GM23248 (cell line): ENCODE measurements around the gene LYZL2.
"Not testable (repeated sequence)": the region's sequence is repeated elsewhere in the genome, so short reads cannot be mapped to it uniquely, and the experiment has no call there.

Experiments
- EZH2 ChIP-seq: fragments of 200-600 bp; sonication (generic); IDR thresholded peaks from 2 replicates; pipeline ENCODE4 v1.6.1; 2018; ENCODE audit warnings: antibody characterized with exemption, mild to moderate bottlenecking; ENCODE audit not compliant: insufficient read depth, poor library complexity, severe bottlenecking
- EZH2phosphoT487 ChIP-seq: fragments of 200-600 bp; sonication (generic); IDR thresholded peaks from 2 replicates; pipeline ENCODE4 v1.6.1; 2018; ENCODE audit warnings: antibody characterized with exemption, moderate library complexity, mild to moderate bottlenecking, low read depth; ENCODE audit not compliant: insufficient read depth

DNA sequence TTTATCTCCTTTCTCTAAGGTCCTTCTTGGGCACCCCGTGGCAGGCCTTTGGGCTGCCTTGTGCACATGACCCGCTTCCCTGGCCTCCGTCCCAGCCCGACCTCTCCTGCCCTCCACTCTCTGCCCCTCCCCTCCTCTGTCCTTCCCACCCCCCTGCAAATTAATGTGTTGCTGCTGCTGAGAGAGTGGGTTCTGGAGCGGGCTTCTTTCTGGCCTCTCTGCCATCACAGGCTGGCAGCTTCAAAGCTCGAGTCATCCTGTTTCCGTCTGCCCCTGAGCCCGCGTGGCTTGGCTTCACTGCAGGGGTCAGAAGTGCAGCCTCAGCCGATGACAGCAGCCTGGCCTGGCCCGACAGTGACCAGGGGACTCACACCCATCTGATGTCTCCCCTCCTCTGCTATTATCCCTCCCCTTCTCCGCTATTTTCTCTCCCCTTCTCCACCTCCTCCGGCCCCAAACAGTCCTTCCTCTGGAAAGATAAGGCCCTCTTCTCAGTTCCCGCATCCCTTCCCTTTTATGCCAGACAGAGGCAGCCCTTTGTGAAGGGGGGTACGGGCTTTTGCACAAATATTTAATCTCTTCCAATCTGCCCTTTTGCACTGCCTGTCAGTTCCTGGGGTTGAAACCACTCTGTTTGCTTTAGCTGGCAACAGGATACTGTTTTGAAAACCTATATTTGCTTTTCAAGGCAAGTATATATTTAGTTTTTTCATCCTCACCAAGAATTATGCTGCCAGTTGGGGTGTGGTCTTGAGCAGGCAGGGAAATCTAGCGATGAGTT lies 24.0 kb downstream of the LYZL2 start:
- not testable (repeated sequence) for TF ChIP-seq EZH2, EZH2phosphoT487
